ENCODE data around the gene TSPAN8.

- TF ChIP-seq POLR2AphosphoS5 (IDR thresholded peaks at IDR 0.05; ENCODE audit: borderline replicate concordance, low read depth, low read length) (no peak), FOXP2 (optimal IDR thresholded peaks at IDR 0.05; ENCODE audit: control extremely low read depth, extremely low read length, insufficient read depth) (no peak)
These were observed 39.7 kb upstream of the TSPAN8 start for GRCh38 chr12:71197460-71197859.
